HG03108 (cell line): ENCODE data around the gene CRTAC1.
"Not testable (repeated sequence)": the region's sequence is repeated elsewhere in the genome, so short reads cannot be mapped to it uniquely, and the experiment has no call there.

Experiments used
- ATAC-seq: cut with Tn5 transposase; IDR thresholded peaks from one replicate; pipeline ENCODE4 v1.9.1; 2021; ENCODE audit warnings: moderate library complexity; ENCODE audit not compliant: unreplicated experiment

The CRTAC1 gene

GRCh38 chr10:97849103-97849686 lies 181.2 kb downstream of the CRTAC1 start:
- no peak for ATAC-seq

- no peak for ATAC-seq
Observed at GRCh38 chr10:97844678-97845077, 185.7 kb downstream of the CRTAC1 start.

- ATAC-seq, result not testable (repeated sequence)
Observed at GRCh38 chr10:97843972-97844371, 186.4 kb downstream of the CRTAC1 start.

GRCh38 chr10:97843281-97843671 lies 187.1 kb downstream of the CRTAC1 start:
- ATAC-seq, result no peak

GRCh38 chr10:97842656-97843280 lies 187.7 kb downstream of the CRTAC1 start:
- ATAC-seq, result no peak

GRCh38 chr10:97842114-97842513 lies 188.3 kb downstream of the CRTAC1 start:
- not testable (repeated sequence) for ATAC-seq

GRCh38 chr10:97841166-97841565 lies 189.3 kb downstream of the CRTAC1 start:
- ATAC-seq, result not testable (repeated sequence)

- no peak for ATAC-seq
Observed at GRCh38 chr10:97838091-97838490, 192.3 kb downstream of the CRTAC1 start.

- no peak for ATAC-seq
Observed at GRCh38 chr10:97836446-97836845, 194.0 kb downstream of the CRTAC1 start.

GRCh38 chr10:97831259-97831658 lies 199.2 kb downstream of the CRTAC1 start:
- no peak for ATAC-seq

GRCh38 chr10:97830064-97830463 lies 200.4 kb downstream of the CRTAC1 start:
- ATAC-seq, result no peak

GRCh38 chr10:97828721-97829120 lies 201.7 kb downstream of the CRTAC1 start:
- no peak for ATAC-seq

- ATAC-seq, result no peak
Observed at GRCh38 chr10:97827702-97828291, 202.6 kb downstream of the CRTAC1 start.

- ATAC-seq, result no peak
Observed at GRCh38 chr10:97826892-97827291, 203.5 kb downstream of the CRTAC1 start.

GRCh38 chr10:97825020-97825760 lies 205.2 kb downstream of the CRTAC1 start:
- no peak for ATAC-seq

GRCh38 chr10:97823734-97824133 lies 206.7 kb downstream of the CRTAC1 start:
- no peak for ATAC-seq

- ATAC-seq, result no peak
Observed at GRCh38 chr10:97822261-97822687, 208.1 kb downstream of the CRTAC1 start.

GRCh38 chr10:97821308-97822038 lies 208.9 kb downstream of the CRTAC1 start:
- ATAC-seq, result no peak

- ATAC-seq, result no peak
Observed at GRCh38 chr10:97820096-97820704, 210.2 kb downstream of the CRTAC1 start.

GRCh38 chr10:97818572-97818971 lies 211.8 kb downstream of the CRTAC1 start:
- ATAC-seq, result no peak

GRCh38 chr10:97816609-97817008 lies 213.8 kb downstream of the CRTAC1 start:
- ATAC-seq, result no peak
